IMR-90 (cell line): ENCODE results near the gene COPS7A. TPM values are rescaled to one million over a fixed set of nuclear protein-coding genes. Genes with fewer than 3 reads are reported as not detected.
"Not testable (repeated sequence)": the region's sequence is repeated elsewhere in the genome, so short reads cannot be mapped to it uniquely, and the experiment has no call there.

Experiments used
- ATAC-seq: fragments of 200-7000 bp; cut with Tn5 transposase; 2 replicates; pipeline ENCODE4 v1.9.1; 2020; ENCODE audit warnings: low read depth, mild to moderate bottlenecking, moderate library complexity
- BruUV-seq: library from RNA; stranded (reverse); fragments of 400-500 nt; replicated peaks from 2 replicates; lab custom pipeline; 2021; lab: Mats Ljungman, UMichigan
- CTCF ChIA-PET: fragments of 300-600 bp; formaldehyde crosslinking; extraction: SDS; loops from one replicate; lab custom pipeline; 2021; ENCODE audit warnings: antibody characterized with exemption; lab: Yijun Ruan, JAX
- POLR2A ChIA-PET: fragments of 300-600 bp; sonication (Branson Sonifier 250); formaldehyde crosslinking; loops from one replicate; lab custom pipeline; 2022; ENCODE audit warnings: antibody characterized with exemption; ENCODE audit not compliant: unreplicated experiment; lab: Charles Lee
- DNase-seq: peaks from one replicate; pipeline ENCODE4 v3.0.0; 2013
- H2AFZ ChIP-seq: replicated peaks from 2 replicates; pipeline ENCODE3; 2013; ENCODE audit warnings: low read length, mild to moderate bottlenecking; ENCODE audit not compliant: poor library complexity
- H2AK5ac ChIP-seq: 2 replicates; pipeline ENCODE4 v1.6.1; 2013; ENCODE audit warnings: low read depth, low read length, inconsistent platforms
- H2AK9ac ChIP-seq: replicated peaks from 2 replicates; pipeline ENCODE3; 2013; ENCODE audit warnings: mild to moderate bottlenecking, low read depth, low read length, moderate library complexity; ENCODE audit not compliant: poor library complexity
- H2BK120ac ChIP-seq: 2 replicates; pipeline ENCODE4 v1.6.1; 2013; ENCODE audit warnings: low read depth, low read length, inconsistent platforms
- H2BK15ac ChIP-seq: 3 replicates; pipeline ENCODE4 v1.6.1; 2013; ENCODE audit warnings: low read depth, low read length, inconsistent platforms
- H2BK20ac ChIP-seq: 2 replicates; pipeline ENCODE4 v1.6.1; 2013; ENCODE audit warnings: low read depth, mild to moderate bottlenecking, inconsistent platforms, low read length, moderate library complexity
- H2BK5ac ChIP-seq: 2 replicates; pipeline ENCODE4 v1.6.1; 2013; ENCODE audit warnings: mild to moderate bottlenecking, low read depth, low read length, inconsistent platforms; ENCODE audit not compliant: poor library complexity, severe bottlenecking
- H3K14ac ChIP-seq: replicated peaks from 2 replicates; pipeline ENCODE4 v1.6.1; 2013; ENCODE audit warnings: low read depth, low read length, inconsistent platforms
- H3K18ac ChIP-seq: 2 replicates; pipeline ENCODE4 v1.6.1; 2013; ENCODE audit warnings: low read depth, low read length, control low read depth
- H3K23ac ChIP-seq: 2 replicates; pipeline ENCODE4 v1.6.1; 2013; ENCODE audit warnings: low read depth, low read length, inconsistent platforms
- H3K27ac ChIP-seq: 2 replicates; pipeline ENCODE4 v1.5.1; 2013; ENCODE audit warnings: mild to moderate bottlenecking, control low read depth, low read length; ENCODE audit not compliant: insufficient read depth
- H3K27me3 ChIP-seq: 2 replicates; pipeline ENCODE4 v1.6.1; 2013; ENCODE audit warnings: low read length; ENCODE audit not compliant: control insufficient read depth, insufficient read depth
- H3K36me3 ChIP-seq: 2 replicates; pipeline ENCODE4 v1.6.1; 2013; ENCODE audit warnings: low read length, mixed read lengths; ENCODE audit not compliant: control insufficient read depth, insufficient read depth
- H3K4ac ChIP-seq: 2 replicates; pipeline ENCODE4 v1.6.1; 2013; ENCODE audit warnings: low read depth, low read length, inconsistent platforms
- H3K4me1 ChIP-seq: 2 replicates; pipeline ENCODE4 v1.6.1; 2013; ENCODE audit warnings: low read length, mixed read lengths; ENCODE audit not compliant: control insufficient read depth, insufficient read depth
- H3K4me2 ChIP-seq: 2 replicates; pipeline ENCODE4 v1.6.1; 2013; ENCODE audit warnings: low read depth, mild to moderate bottlenecking, control low read depth, low read length, moderate library complexity
- H3K4me3 ChIP-seq: 2 replicates; pipeline ENCODE4 v1.5.1; 2013; ENCODE audit warnings: low read depth, mild to moderate bottlenecking, control low read depth, low read length, moderate library complexity; ENCODE audit not compliant: insufficient read depth
- H3K56ac ChIP-seq: 2 replicates; pipeline ENCODE4 v1.6.1; 2013; ENCODE audit warnings: low read length, inconsistent platforms; ENCODE audit not compliant: insufficient read depth; ENCODE audit errors: extremely low read depth
- H3K79me1 ChIP-seq, 2 experiments: 2 replicates each; pipeline ENCODE4 v1.6.1; 2013; ENCODE audit warnings: low read length in 2 of 2, inconsistent platforms in 1 of 2, low read depth in 1 of 2
- H3K9ac ChIP-seq: 2 replicates; pipeline ENCODE4 v1.6.1; 2013; ENCODE audit warnings: low read depth, low read length, control low read depth
- H3K9me1 ChIP-seq: 2 replicates; pipeline ENCODE4 v1.6.1; 2013; ENCODE audit warnings: low read length, inconsistent platforms; ENCODE audit not compliant: insufficient read depth
- H3K9me3 ChIP-seq: 2 replicates; pipeline ENCODE4 v1.6.1; 2013; ENCODE audit warnings: low read length; ENCODE audit not compliant: control insufficient read depth, insufficient read depth
- H4K20me1 ChIP-seq: 2 replicates; pipeline ENCODE4 v1.6.1; 2013; ENCODE audit warnings: low read length, inconsistent platforms; ENCODE audit not compliant: insufficient read depth
- H4K5ac ChIP-seq: 2 replicates; pipeline ENCODE4 v1.6.1; 2013; ENCODE audit warnings: mild to moderate bottlenecking, low read depth, low read length, control low read depth
- H4K8ac ChIP-seq, 2 experiments: 2 replicates each; pipeline ENCODE4 v1.6.1; 2013; ENCODE audit warnings: low read depth in 2 of 2, low read length in 2 of 2, control low read depth in 1 of 2, inconsistent platforms in 1 of 2
- H4K91ac ChIP-seq: 2 replicates; pipeline ENCODE4 v1.6.1; 2013; ENCODE audit warnings: low read depth, low read length, inconsistent platforms; ENCODE audit not compliant: insufficient read depth
- WGBS, 2 experiments: methylation state at CpG; one replicate each; pipeline versions ENCODE4 v1.1.5 to v1.1.7; 2013; ENCODE audit warnings: missing lambda C conversion rate in 2 of 2; ENCODE audit not compliant: insufficient read length in 1 of 2; ENCODE audit errors: extremely low coverage in 2 of 2; 5-methylcytosine and 5-hydroxymethylcytosine counted together
- dilution Hi-C: fragments of 300-500 bp; cut with HindIII; formaldehyde crosslinking; loops from one replicate; pipeline ENCODE4 v1.14.3; 2018; ENCODE audit warnings: low sequenced_read_pairs; ENCODE audit not compliant: unreplicated experiment
- in situ Hi-C: fragments of 300-500 bp; cut with MboI; formaldehyde crosslinking; loops from 3 replicates; pipeline ENCODE4 v1.14.3; 2019; ENCODE audit warnings: low sequenced_read_pairs, inconsistent platforms, mixed read lengths
- intact Hi-C: fragments of 100-400 bp; cut with micrococcal nuclease; formaldehyde crosslinking; loops from 2 replicates; pipeline ENCODE4 v1.10.0; 2022
- polyA plus RNA-seq, 3 experiments: library from polyadenylated mRNA; depleted of rRNA; stranded (reverse); fragments of >200 nt; gene quantifications; 2 replicates each; pipeline ENCODE4 v1.2.3, GENCODE V29; 2012; ENCODE audit warnings: low replicate concordance in 1 of 3
- total RNA-seq: library from RNA; depleted of rRNA; stranded (reverse); fragments of >200 nt; gene quantifications from 2 replicates; pipeline ENCODE4 v1.2.3, GENCODE V29; 2012

The COPS7A gene
- total and polyA plus RNA-seq, 2 of the 4 experiments (the other 2 are of a cell fraction), result 58.8 to 135 TPM

DNA sequence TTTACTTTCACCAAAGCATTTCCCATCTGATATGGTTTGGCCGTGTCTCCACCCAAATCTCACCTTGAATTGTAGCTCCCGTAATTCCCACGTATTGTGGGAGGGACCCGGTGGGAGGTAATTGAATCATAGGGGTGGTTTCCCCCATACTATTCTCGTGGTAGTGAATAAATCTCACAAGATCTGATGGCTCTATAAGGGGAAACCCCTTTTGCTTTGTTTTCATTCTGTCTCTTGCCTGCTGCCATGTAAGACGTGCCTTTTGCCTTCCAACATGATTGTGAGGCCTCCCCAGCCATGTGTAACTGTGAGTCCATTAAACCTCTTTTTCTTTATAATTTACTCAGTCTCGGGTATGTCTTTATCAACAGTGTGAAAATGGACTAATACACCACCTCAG lies 19.5 kb downstream of the COPS7A start:
- dilution Hi-C loops, result not testable (repeated sequence)
- no CpG with 5 or more reads among the region's 7 CpGs for WGBS, 2 experiments

More for the DNA sequence above, 19.5 kb downstream of the COPS7A start:
- H3K18ac ChIP-seq, H3K79me1 ChIP-seq, H4K20me1 ChIP-seq, H2AK5ac ChIP-seq, H3K9me1 ChIP-seq, H3K27ac ChIP-seq, H2AFZ ChIP-seq, H3K4me3 ChIP-seq, H2BK15ac ChIP-seq, H2BK120ac ChIP-seq, ATAC-seq, H3K23ac ChIP-seq, in situ Hi-C loops, H4K5ac ChIP-seq, H2BK20ac ChIP-seq, H3K27me3 ChIP-seq, H3K4ac ChIP-seq, H3K56ac ChIP-seq, H3K14ac ChIP-seq, H3K9ac ChIP-seq, H2AK9ac ChIP-seq, H4K8ac ChIP-seq, H3K4me1 ChIP-seq, BruUV-seq, H3K4me2 ChIP-seq, H3K9me3 ChIP-seq, DNase-seq, H2BK5ac ChIP-seq, H4K91ac ChIP-seq, intact Hi-C loops: not testable (repeated sequence)
- CTCF ChIA-PET, result interaction anchor here (0.6 kb wide), 1 partner anchor 155 kb away, joined by 3 read pairs; no protein-coding TSS in a partner anchor
- POLR2A ChIA-PET, result interaction anchor here (0.6 kb wide), 1 partner anchor 20 kb away, joined by 3 read pairs; the partner anchor contains the start of gene COPS7A
- peaks cover 26% of the 10 kb centered on the region for H3K36me3 ChIP-seq
